Astrocyte (in vitro differentiated cells and primary cell): Measurements from ENCODE around the gene TRPC6. TPM values are rescaled to one million over a fixed set of nuclear protein-coding genes. Genes with fewer than 3 reads are reported as not detected.

ENCODE experiments used
- DNase-seq: peaks from one replicate; pipeline ENCODE4 v3.0.0-alpha.2; 2010; ENCODE audit warnings: low read depth
- FAIRE-seq: peaks from 2 replicates; lab custom pipeline; 2011; peaks lifted over from hg19 to GRCh38; lab: Jason Lieb, UNC
- H2AFZ ChIP-seq: 2 replicates; pipeline ENCODE4 v1.6.0; 2012; ENCODE audit warnings: low read depth, low read length, inconsistent platforms
- H3K27ac ChIP-seq: 2 replicates; pipeline ENCODE4 v1.5.1; 2011; ENCODE audit warnings: low read depth, low read length, inconsistent platforms
- H3K27me3 ChIP-seq: 2 replicates; pipeline ENCODE4 v1.6.0; 2011; ENCODE audit warnings: low read length, inconsistent platforms; ENCODE audit not compliant: insufficient read depth
- H3K36me3 ChIP-seq: 2 replicates; pipeline ENCODE4 v1.5.1; 2011; ENCODE audit warnings: low read length, inconsistent platforms; ENCODE audit not compliant: insufficient read depth
- H3K4me1 ChIP-seq: 2 replicates; pipeline ENCODE4 v1.5.1; 2011; ENCODE audit warnings: low read length, inconsistent platforms; ENCODE audit not compliant: insufficient read depth
- H3K4me2 ChIP-seq: 2 replicates; pipeline ENCODE4 v1.6.0; 2012; ENCODE audit warnings: low read length, inconsistent platforms
- H3K4me3 ChIP-seq: 2 replicates; pipeline ENCODE4 v1.5.1; 2011; ENCODE audit warnings: low read depth, mild to moderate bottlenecking, low read length, inconsistent platforms; ENCODE audit not compliant: insufficient read depth
- H3K79me2 ChIP-seq: 2 replicates; pipeline ENCODE4 v1.6.0; 2012; ENCODE audit warnings: mild to moderate bottlenecking, low read length, inconsistent platforms; ENCODE audit not compliant: insufficient read depth
- H3K9ac ChIP-seq: 2 replicates; pipeline ENCODE4 v1.6.0; 2012; ENCODE audit warnings: mild to moderate bottlenecking, low read length, inconsistent platforms
- H3K9me3 ChIP-seq: 2 replicates; pipeline ENCODE4 v1.5.1; 2012; ENCODE audit warnings: low read depth, mild to moderate bottlenecking, low read length, inconsistent platforms; ENCODE audit not compliant: insufficient read depth
- H4K20me1 ChIP-seq: 2 replicates; pipeline ENCODE4 v1.6.0; 2012; ENCODE audit warnings: low read length, inconsistent platforms; ENCODE audit not compliant: insufficient read depth
- H3K27ac Mint-ChIP-seq: one replicate; pipeline ENCODE4 v1.8.0; 2021; ENCODE audit warnings: mild to moderate bottlenecking, mixed read lengths; ENCODE audit not compliant: unreplicated experiment
- H3K27me3 Mint-ChIP-seq: one replicate; pipeline ENCODE4 v1.8.0; 2021; ENCODE audit warnings: low read depth, mixed read lengths; ENCODE audit not compliant: unreplicated experiment
- H3K36me3 Mint-ChIP-seq: one replicate; pipeline ENCODE4 v1.8.0; 2021; ENCODE audit warnings: low read depth, mixed read lengths; ENCODE audit not compliant: unreplicated experiment
- H3K4me1 Mint-ChIP-seq: one replicate; pipeline ENCODE4 v1.8.0; 2021; ENCODE audit warnings: low read depth, mixed read lengths; ENCODE audit not compliant: unreplicated experiment
- H3K4me3 Mint-ChIP-seq: one replicate; pipeline ENCODE4 v1.8.0; 2021; ENCODE audit warnings: mild to moderate bottlenecking, moderate library complexity, mixed read lengths; ENCODE audit not compliant: unreplicated experiment
- H3K9me3 Mint-ChIP-seq: one replicate; pipeline ENCODE4 v1.8.0; 2021; ENCODE audit warnings: mild to moderate bottlenecking, mixed read lengths; ENCODE audit not compliant: unreplicated experiment
- CTCF ChIP-seq: IDR thresholded peaks from 2 replicates; pipeline ENCODE4 v1.5.1; 2011; ENCODE audit warnings: low read depth, mild to moderate bottlenecking, inconsistent platforms, low read length, moderate library complexity; ENCODE audit not compliant: insufficient read depth
- EZH2 ChIP-seq: IDR thresholded peaks from 2 replicates; pipeline ENCODE4 v1.6.1; 2012; ENCODE audit warnings: mild to moderate bottlenecking, low read length, inconsistent platforms; ENCODE audit not compliant: insufficient read depth
- total RNA-seq: library from RNA; stranded (reverse); gene quantifications from 2 replicates; pipeline ENCODE4 v1.2.1, GENCODE V29; 2021

The TRPC6 gene
- total RNA-seq, 1 donor from 2014 or later: 0.07 TPM

GRCh38 chr11:101582989-101583250 lies 887 bp downstream of the TRPC6 start:
- no peaks in the 10 kb centered on the region for H3K36me3 ChIP-seq
- Mint-ChIP-seq H3K27me3 (peaks cover 41% of the 10 kb centered on the region), H3K9me3 (no peaks in the 10 kb centered on the region), H3K4me3 (peak overlapping the region; percentile 81), H3K4me1 (no peaks in the 10 kb centered on the region), H3K36me3 (no peaks in the 10 kb centered on the region), H3K27ac (no peak overlapping the region)
- DNase-seq (no peak), FAIRE-seq (no peak)
- TF ChIP-seq EZH2 (peak; percentile 6), CTCF (no peak)
- H4K20me1 ChIP-seq: no peaks in the 10 kb centered on the region
- peaks cover 27% of the 10 kb centered on the region for H3K27me3 ChIP-seq
- no peaks in the 10 kb centered on the region for H3K4me1 ChIP-seq
- peak overlapping the region; percentile 76 for H2AFZ ChIP-seq
- H3K4me3 ChIP-seq: peak overlapping the region; percentile 55
- peak overlapping the region; percentile 88 for H3K4me2 ChIP-seq
- H3K27ac ChIP-seq: no peak overlapping the region
- no peaks in the 10 kb centered on the region for H3K9me3 ChIP-seq
- no peaks in the 10 kb centered on the region for H3K79me2 ChIP-seq
- H3K9ac ChIP-seq: peak overlapping the region; percentile 52

- H3K36me3 Mint-ChIP-seq: no peaks in the 10 kb centered on the region
- H3K36me3 ChIP-seq: no peaks in the 10 kb centered on the region
- FAIRE-seq: no peak
- H3K4me2 ChIP-seq: peak overlapping the region; percentile 88
- H3K27ac Mint-ChIP-seq: no peak overlapping the region
- H3K4me3 ChIP-seq: peak overlapping the region; percentile 55
- no peaks in the 10 kb centered on the region for H3K4me1 ChIP-seq
- peaks cover 41% of the 10 kb centered on the region for H3K27me3 Mint-ChIP-seq
- H3K9ac ChIP-seq: peak overlapping the region; percentile 52
- no peaks in the 10 kb centered on the region for H4K20me1 ChIP-seq
- no peak overlapping the region for H3K27ac ChIP-seq
- TF ChIP-seq EZH2 (peak; percentile 65), CTCF (no peak)
- no peaks in the 10 kb centered on the region for H3K9me3 ChIP-seq
- peak overlapping the region; percentile 76 for H2AFZ ChIP-seq
- no peak for DNase-seq
- H3K4me1 Mint-ChIP-seq: no peaks in the 10 kb centered on the region
- H3K4me3 Mint-ChIP-seq: peak overlapping the region; percentile 81
- peaks cover 27% of the 10 kb centered on the region for H3K27me3 ChIP-seq
- no peaks in the 10 kb centered on the region for H3K79me2 ChIP-seq
- H3K9me3 Mint-ChIP-seq: no peaks in the 10 kb centered on the region
Measured at GRCh38 chr11:101582236-101582988, 1.4 kb downstream of the TRPC6 start.

- no peaks in the 10 kb centered on the region for H3K4me1 Mint-ChIP-seq
- no peaks in the 10 kb centered on the region for H3K79me2 ChIP-seq
- no peaks in the 10 kb centered on the region for H3K9me3 Mint-ChIP-seq
- H3K4me3 Mint-ChIP-seq: no peak overlapping the region
- H3K36me3 ChIP-seq: no peaks in the 10 kb centered on the region
- no peaks in the 10 kb centered on the region for H3K36me3 Mint-ChIP-seq
- no peak overlapping the region for H3K4me2 ChIP-seq
- DNase-seq (no peak), FAIRE-seq (no peak)
- TF ChIP-seq CTCF: no peak
- TF ChIP-seq EZH2: no peak
- H2AFZ ChIP-seq: no peak overlapping the region
- H3K27me3 Mint-ChIP-seq: peaks cover 17% of the 10 kb centered on the region
- no peaks in the 10 kb centered on the region for H3K4me1 ChIP-seq
- H3K9me3 ChIP-seq: no peaks in the 10 kb centered on the region
- no peak overlapping the region for H3K9ac ChIP-seq
- H4K20me1 ChIP-seq: no peaks in the 10 kb centered on the region
- no peak overlapping the region for H3K27ac Mint-ChIP-seq
- H3K4me3 ChIP-seq: no peak overlapping the region
- peaks cover 10% of the 10 kb centered on the region for H3K27me3 ChIP-seq
- no peak overlapping the region for H3K27ac ChIP-seq
Measured at GRCh38 chr11:101577461-101577860, 6.3 kb downstream of the TRPC6 start.
